HPDE6-E6E7 (cell line): ENCODE results near the gene TEX13D.

Experiments used
- DNase-seq: peaks from one replicate; pipeline ENCODE4 v3.0.0; 2011; ENCODE audit warnings: missing footprints; ENCODE audit errors: extremely low spot score

TEX13D gene

DNA sequence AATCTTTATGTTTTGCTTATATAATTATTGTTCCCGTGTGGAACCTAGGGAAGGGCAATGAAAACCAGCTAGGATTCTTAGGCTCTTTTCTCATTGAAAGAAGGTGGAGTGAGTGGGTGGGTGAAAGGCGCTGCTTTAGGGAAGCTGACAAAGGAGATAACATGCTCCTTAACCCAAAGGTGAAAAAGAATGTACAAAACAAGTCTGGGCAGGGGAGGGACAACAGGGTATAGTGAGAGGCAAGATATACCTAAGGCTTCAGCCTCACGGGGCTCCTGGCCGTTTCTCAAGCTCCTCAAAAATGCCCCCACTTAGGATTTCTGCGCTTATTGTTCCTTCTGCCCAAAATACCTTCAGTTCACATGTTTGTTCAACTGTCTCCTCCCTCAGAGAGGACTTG lies 15.7 kb downstream of the TEX13D start:
- DNase-seq = no peak

DNA sequence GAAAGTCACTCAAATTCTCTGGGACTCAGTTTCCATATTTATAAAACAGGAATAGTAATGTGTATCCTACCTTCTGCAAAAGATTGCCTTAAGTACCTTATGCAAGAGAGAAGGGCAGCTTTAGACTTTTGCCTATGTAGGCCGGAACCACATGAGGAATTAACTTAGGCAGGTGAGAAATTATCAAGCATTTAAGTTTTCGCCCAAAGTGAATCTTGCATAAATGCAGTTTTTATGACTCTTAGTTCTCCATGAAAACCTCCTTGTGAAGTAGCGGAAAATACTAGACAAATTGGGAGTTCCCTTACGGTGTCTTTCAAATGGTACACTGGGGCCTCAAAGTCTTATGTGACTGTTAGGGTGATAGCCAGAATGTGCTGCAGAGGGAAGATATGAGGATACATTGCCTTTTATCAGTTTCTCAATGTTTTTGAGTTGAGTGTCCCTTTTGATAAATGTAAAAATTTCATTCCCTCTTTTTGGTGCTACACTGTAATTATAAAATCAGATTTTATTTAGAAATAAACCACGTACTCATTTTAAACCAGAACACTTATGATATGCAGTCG lies 16.5 kb downstream of the TEX13D start:
- no peak for DNase-seq

DNA sequence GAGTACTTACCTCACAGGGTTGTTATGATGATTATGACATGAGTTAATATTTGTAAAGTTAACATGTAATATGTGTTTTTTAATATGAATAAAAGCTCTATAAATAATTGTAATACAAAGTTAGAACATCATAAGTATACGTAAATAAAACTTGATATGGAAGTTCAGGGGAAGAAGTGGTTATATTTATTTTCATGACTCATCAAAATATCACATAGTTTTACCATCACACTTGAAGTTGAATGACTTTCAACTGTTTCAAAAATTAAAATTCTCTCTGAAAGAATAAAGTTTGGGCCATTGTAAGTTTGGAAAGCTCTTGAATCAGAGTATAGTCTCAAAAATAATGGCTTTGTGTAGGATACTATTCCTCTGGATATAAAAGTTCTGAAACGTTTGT lies 22.2 kb downstream of the TEX13D start:
- DNase-seq = no peak

DNA sequence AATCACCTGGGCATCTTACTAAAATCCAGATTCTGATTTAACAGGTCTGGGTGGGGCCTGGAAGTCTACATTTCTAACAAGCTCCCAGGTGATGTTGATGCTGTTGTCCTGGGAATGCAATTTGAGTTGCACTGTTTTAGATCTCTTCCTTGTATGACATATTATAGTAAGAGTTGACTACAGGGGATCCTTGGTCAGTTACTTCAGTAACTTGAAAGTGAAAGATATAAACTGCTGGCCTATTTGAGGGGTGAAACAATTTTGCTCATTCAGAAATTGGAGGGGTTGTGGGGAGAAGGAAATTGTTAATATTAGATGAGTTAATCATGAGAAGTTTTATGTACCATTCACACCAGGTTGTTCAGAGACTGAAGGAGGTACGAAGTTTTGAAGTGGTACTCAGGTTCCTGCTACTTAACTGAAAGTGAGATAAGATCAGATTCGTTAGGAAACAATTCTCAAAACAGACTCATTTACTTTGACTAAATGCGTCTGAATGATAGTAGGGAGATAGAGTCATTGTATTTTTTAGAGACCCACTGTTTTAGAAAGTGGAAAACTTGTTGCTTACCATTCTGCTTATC lies 26.4 kb downstream of the TEX13D start:
- DNase-seq = no peak

DNA sequence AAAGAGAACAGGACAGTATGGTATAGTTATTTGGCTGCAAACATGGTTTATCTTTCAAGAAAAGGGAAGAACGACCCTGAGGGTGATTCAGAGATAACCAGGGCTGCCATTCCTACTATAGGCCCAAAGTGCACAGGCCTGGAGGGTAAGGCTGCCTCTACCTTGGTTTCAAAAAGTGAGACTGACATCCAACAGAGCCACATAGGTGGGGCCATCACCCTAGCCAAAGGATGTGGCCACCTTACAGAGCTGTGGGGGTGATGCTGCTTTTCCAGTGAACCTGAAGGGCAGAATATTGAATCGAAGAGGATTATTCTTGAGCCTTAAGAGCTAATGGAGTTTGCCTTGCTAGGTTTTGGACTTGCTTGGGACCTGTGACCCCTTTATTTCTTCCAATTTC lies 29.6 kb downstream of the TEX13D start:
- no peak for DNase-seq

DNA sequence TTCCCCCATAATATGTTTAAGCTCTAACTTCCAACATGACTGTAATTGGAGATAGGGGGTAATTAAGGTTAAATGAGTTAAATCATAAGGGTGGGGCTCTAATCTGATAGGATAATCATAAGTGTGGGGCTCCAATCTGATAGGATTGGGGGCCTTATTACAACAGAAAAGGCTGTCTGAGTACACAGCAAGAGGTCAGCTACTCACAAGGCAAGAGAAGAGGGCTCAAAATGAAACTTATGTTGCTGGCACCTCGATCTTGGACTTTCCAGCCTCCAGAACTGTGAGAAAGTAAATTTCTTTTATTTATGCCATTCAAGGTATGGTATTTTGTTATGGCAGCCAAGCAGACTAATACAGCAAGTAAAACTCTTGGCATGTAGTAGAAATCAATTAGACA lies 30.3 kb downstream of the TEX13D start:
- no peak for DNase-seq

DNA sequence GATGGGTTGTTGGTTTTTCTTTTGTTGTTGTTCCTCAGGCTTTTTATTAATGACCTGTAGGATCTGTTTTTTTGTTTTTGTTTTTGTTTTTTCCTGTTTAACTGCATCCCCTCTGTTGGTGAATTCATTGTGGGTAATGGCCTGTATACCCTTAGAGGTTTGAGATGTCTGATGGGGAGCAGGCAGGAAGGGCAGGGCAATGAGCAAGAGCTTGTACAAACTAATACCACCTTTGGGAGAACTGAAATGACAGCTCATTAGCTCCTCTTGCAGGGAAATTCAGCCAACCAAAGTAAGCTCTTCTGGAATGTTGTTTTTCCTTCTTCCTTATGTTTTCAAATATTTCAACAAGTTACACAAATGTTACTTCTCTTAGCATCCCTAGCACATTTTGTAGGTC lies 37.3 kb downstream of the TEX13D start:
- no peak for DNase-seq

DNA sequence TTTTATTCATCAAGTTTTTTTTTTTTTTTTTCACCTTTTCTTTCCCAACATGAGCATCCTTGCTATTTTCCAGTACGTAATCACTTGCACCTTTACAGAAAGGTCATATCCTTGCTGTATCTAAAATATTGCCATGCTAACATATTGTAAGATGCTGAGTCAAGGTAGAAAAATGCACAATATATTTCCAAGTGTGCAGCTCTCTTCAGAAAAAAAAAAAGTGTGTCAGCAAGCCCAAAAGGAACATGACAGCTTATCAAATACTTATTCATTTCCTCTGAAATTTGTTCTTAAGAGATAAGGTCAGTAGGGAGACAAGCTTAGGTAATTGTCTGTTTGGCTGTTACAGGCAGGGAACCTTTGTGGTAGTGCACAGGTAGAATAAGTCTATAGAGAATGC lies 40.9 kb downstream of the TEX13D start:
- no peak for DNase-seq

DNA sequence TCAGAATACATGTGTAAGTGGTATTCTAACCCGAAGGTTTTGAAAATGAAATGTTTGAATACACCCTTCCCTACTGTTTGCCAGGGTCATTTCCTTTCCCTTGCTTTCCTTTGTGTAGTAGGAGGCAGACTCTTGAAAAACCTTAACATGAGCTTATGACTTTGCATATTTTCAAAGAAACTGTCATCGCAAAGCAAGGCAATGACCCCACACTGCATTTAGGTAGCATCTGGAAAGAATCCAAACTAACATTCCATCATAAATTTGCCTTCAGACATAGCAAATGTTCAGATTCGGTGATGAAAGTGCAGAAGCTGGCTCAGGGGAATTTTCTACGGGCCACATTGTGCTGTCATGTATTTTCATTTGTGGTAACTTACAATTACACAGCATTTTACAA lies 46.2 kb downstream of the TEX13D start:
- DNase-seq = no peak

DNA sequence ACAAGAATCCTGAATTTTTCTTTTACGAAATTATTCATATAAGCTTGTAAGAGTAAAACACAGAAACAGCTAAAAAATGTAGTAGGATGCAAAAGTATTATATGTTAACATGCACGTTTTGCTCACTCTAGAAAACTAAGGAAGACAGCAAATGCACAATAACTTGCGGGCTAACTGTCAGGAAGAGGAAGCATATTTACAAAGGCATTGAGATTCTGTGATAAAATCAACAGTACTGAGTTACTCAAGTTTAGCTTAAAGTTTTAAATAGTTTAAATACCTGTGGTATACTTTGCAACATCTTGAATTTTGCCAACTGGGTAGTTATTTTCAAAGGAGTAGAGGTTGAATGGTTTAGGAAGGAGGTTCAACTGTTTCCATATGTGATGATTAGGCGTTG lies 50.9 kb downstream of the TEX13D start:
- DNase-seq = no peak

DNA sequence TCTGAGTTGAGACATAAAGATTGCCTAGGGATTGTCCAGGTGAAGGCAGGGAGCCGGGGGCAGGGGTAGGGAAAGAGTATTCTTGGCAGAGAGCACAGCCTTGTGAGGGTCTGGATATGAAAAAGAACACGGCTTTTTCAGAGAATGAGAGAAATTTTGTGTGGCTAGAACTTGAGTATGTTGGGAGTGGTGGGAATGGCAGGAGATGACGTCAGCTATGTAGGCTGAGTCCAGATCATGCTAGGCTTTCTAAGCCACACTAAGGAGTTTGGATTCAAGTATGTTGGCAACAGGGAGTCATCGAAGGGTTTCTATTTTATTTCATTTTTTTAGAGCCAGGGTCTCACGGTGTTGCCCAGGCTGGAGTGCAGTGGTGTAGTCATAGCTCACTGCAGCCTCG lies 53.9 kb downstream of the TEX13D start:
- DNase-seq = no peak
